Mesenchymal stem cell (in vitro differentiated cells and primary cell): ENCODE measurements around the gene PI4K2B.
"Not testable (repeated sequence)": the region's sequence is repeated elsewhere in the genome, so short reads cannot be mapped to it uniquely, and the experiment has no call there.

ENCODE experiments used
- DNase-seq: peaks from one replicate; pipeline ENCODE4 v3.0.0-alpha.2; 2013
- H2AFZ ChIP-seq: one replicate; pipeline ENCODE4 v1.6.1; 2013; ENCODE audit warnings: low read depth, mild to moderate bottlenecking, control low read depth, inconsistent platforms, low read length, moderate library complexity
- H2AK5ac ChIP-seq: 2 replicates; pipeline ENCODE4 v1.6.1; 2013; ENCODE audit warnings: low read length, moderate library complexity, mild to moderate bottlenecking, inconsistent platforms; ENCODE audit not compliant: severe bottlenecking
- H2BK120ac ChIP-seq: one replicate; pipeline ENCODE4 v1.6.1; 2013; ENCODE audit warnings: low read depth, mild to moderate bottlenecking, inconsistent platforms, low read length, moderate library complexity
- H2BK12ac ChIP-seq, 2 experiments: one replicate each; pipeline ENCODE4 v1.6.1; 2013; ENCODE audit warnings: inconsistent platforms in 2 of 2, low read length in 2 of 2, mild to moderate bottlenecking in 2 of 2, moderate library complexity in 2 of 2, control low read depth in 1 of 2
- H2BK15ac ChIP-seq: one replicate; pipeline ENCODE4 v1.6.1; 2013; ENCODE audit warnings: mild to moderate bottlenecking, low read depth, inconsistent platforms; ENCODE audit not compliant: poor library complexity, severe bottlenecking
- H2BK5ac ChIP-seq: 2 replicates; pipeline ENCODE4 v1.6.1; 2013; ENCODE audit warnings: low read depth, mild to moderate bottlenecking, low read length, control low read depth, inconsistent platforms; ENCODE audit not compliant: poor library complexity, severe bottlenecking
- H3K14ac ChIP-seq, 2 experiments: one replicate each; pipeline ENCODE4 v1.6.1; 2013; ENCODE audit warnings: inconsistent platforms in 2 of 2, low read length in 2 of 2, control low read depth in 1 of 2, mild to moderate bottlenecking in 1 of 2, moderate library complexity in 1 of 2
- H3K18ac ChIP-seq, 2 experiments: one replicate each; pipeline ENCODE4 v1.6.1; 2013; ENCODE audit warnings: inconsistent platforms in 2 of 2, low read length in 2 of 2, control low read depth in 1 of 2, low read depth in 1 of 2, mild to moderate bottlenecking in 1 of 2
- H3K23ac ChIP-seq, 2 experiments: one replicate each; pipeline ENCODE4 v1.6.1; 2013; ENCODE audit warnings: inconsistent platforms in 2 of 2, low read length in 2 of 2, mild to moderate bottlenecking in 2 of 2, moderate library complexity in 2 of 2, control low read depth in 1 of 2
- H3K27ac ChIP-seq: 2 replicates; pipeline ENCODE4 v1.5.1; 2013; ENCODE audit warnings: mild to moderate bottlenecking, moderate library complexity, low read length, control low read depth, inconsistent platforms; ENCODE audit not compliant: poor library complexity, severe bottlenecking
- H3K27me3 ChIP-seq, 2 experiments: 2 replicates each; pipeline versions ENCODE4 v1.6.1 to v1.7.0; 2013; ENCODE audit warnings: low read length in 2 of 2, mild to moderate bottlenecking in 2 of 2, moderate library complexity in 2 of 2, control low read depth in 1 of 2, inconsistent platforms in 1 of 2; ENCODE audit not compliant: control insufficient read depth in 1 of 2, insufficient read depth in 1 of 2
- H3K36me3 ChIP-seq, 2 experiments: 2 replicates each; pipeline versions ENCODE4 v1.6.1 to v1.7.0; 2013; ENCODE audit warnings: low read length in 2 of 2, control low read depth in 1 of 2, inconsistent platforms in 1 of 2, low read depth in 1 of 2, mild to moderate bottlenecking in 1 of 2; ENCODE audit not compliant: insufficient read depth in 2 of 2, control insufficient read depth in 1 of 2
- H3K4ac ChIP-seq, 2 experiments: one replicate each; pipeline ENCODE4 v1.6.1; 2013; ENCODE audit warnings: inconsistent platforms in 2 of 2, low read length in 2 of 2, mild to moderate bottlenecking in 2 of 2, moderate library complexity in 2 of 2, control low read depth in 1 of 2, low read depth in 1 of 2
- H3K4me1 ChIP-seq: 2 replicates; pipeline ENCODE4 v1.6.1; 2013; ENCODE audit warnings: low read depth, low read length, control low read depth; ENCODE audit not compliant: control insufficient read depth, insufficient read depth
- H3K4me2 ChIP-seq: 2 replicates; pipeline ENCODE4 v1.6.1; 2013; ENCODE audit warnings: low read length, mild to moderate bottlenecking, inconsistent platforms; ENCODE audit not compliant: poor library complexity, severe bottlenecking
- H3K4me3 ChIP-seq, 2 experiments: 2 replicates each; pipeline versions ENCODE4 v1.5.1 to v1.7.0; 2013; ENCODE audit warnings: low read length in 2 of 2, mild to moderate bottlenecking in 2 of 2, control low read depth in 1 of 2, low read depth in 1 of 2; ENCODE audit not compliant: insufficient read depth in 1 of 2
- H3K79me1 ChIP-seq: replicated peaks from 2 replicates; pipeline ENCODE4 v1.6.1; 2013; ENCODE audit warnings: mild to moderate bottlenecking, control low read depth, low read length, inconsistent platforms; ENCODE audit not compliant: poor library complexity, severe bottlenecking
- H3K9ac ChIP-seq: 2 replicates; pipeline ENCODE4 v1.7.0; 2013; ENCODE audit warnings: mild to moderate bottlenecking, low read length, moderate library complexity
- H3K9me3 ChIP-seq: 2 replicates; pipeline ENCODE4 v1.7.0; 2013; ENCODE audit warnings: mild to moderate bottlenecking, low read length; ENCODE audit not compliant: control insufficient read depth
- H4K8ac ChIP-seq: one replicate; pipeline ENCODE4 v1.6.1; 2013; ENCODE audit warnings: inconsistent platforms, mild to moderate bottlenecking, low read length, moderate library complexity
- H4K91ac ChIP-seq: one replicate; pipeline ENCODE4 v1.6.1; 2013; ENCODE audit warnings: mild to moderate bottlenecking, low read length, inconsistent platforms
- WGBS: methylation state at CpG from one replicate; pipeline ENCODE4 v1.1.7; 2013; ENCODE audit warnings: mixed read lengths; 5-methylcytosine and 5-hydroxymethylcytosine counted together

Gene PI4K2B

DNA sequence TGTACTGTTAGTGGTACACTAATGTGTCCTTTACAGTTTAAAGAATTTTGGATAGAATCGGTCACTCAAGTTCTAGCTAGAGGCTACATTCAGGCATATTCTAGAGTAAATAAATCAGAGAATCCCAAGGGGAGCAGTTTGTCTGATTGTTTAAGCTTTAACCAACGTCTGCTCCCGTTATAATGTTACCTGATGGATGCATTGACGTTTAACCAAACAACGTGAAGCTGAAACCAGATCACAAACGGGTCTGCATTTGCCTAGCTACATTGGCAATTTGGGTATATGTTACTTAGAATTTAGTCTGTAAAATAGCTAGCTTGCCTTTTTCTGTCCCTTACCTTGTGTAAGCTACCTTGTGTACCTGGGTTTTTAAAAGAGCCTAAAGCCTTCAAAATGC lies 1.6 kb downstream of the PI4K2B start:
- no peaks in the 10 kb centered on the region for H3K27me3 ChIP-seq
- no peaks in the 10 kb centered on the region for H3K4me1 ChIP-seq
- no peak overlapping the region for H3K18ac ChIP-seq
- peaks cover 8% of the 10 kb centered on the region for H3K79me1 ChIP-seq
- no peak for DNase-seq
- no peak overlapping the region for H2BK12ac ChIP-seq
- H4K91ac ChIP-seq: no peak overlapping the region
- H3K9ac ChIP-seq: peak overlapping the region; percentile 93
- H4K8ac ChIP-seq: no peak overlapping the region
- H2BK15ac ChIP-seq: no peak overlapping the region
- H3K36me3 ChIP-seq: no peaks in the 10 kb centered on the region
- no peak overlapping the region for H3K14ac ChIP-seq
- no peak overlapping the region for H3K4me2 ChIP-seq
- no peak overlapping the region for H3K4ac ChIP-seq
- peak overlapping the region in 1 of 2 experiments; percentile 84 for H3K4me3 ChIP-seq
- no peak overlapping the region for H2AFZ ChIP-seq
- 57% methylated on average over 6 of the region's 6 CpGs for WGBS
- H3K27ac ChIP-seq: no peak overlapping the region
- H3K23ac ChIP-seq: no peak overlapping the region
- H3K9me3 ChIP-seq: peaks cover 29% of the 10 kb centered on the region
- no peak overlapping the region for H2BK120ac ChIP-seq
- H2AK5ac ChIP-seq: no peak overlapping the region
- no peak overlapping the region for H2BK5ac ChIP-seq

DNA sequence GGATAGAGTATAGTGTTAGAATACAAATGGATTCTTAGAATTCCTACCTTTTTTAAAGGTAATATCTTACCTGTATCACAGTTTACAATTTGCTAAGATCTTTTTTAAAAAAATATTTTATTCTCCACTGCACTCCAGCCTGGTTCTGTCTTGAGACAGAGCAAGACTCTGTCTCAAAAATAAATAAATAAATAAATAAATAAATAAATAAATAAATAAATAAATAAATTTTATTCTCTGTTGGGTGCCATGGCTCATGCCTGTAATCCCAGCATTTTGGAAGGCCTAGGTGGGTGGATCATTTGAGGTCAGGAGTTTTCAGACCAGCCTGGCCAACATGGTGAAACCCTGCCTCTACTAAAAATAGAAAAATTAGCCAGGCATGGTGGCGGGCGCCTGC lies 2.2 kb downstream of the PI4K2B start:
- DNase-seq, H4K8ac ChIP-seq, H2AK5ac ChIP-seq, H3K18ac ChIP-seq, H3K4me1 ChIP-seq, H2BK120ac ChIP-seq, H4K91ac ChIP-seq, H2BK12ac ChIP-seq, H3K27me3 ChIP-seq, H3K27ac ChIP-seq, H3K4me2 ChIP-seq, H2BK5ac ChIP-seq, H3K79me1 ChIP-seq, H2AFZ ChIP-seq, H3K23ac ChIP-seq, H2BK15ac ChIP-seq, H3K4ac ChIP-seq, H3K36me3 ChIP-seq, H3K14ac ChIP-seq: not testable (repeated sequence)
- Histone ChIP-seq H3K9ac (peak overlapping the region; percentile 93), H3K9me3 (peaks cover 23% of the 10 kb centered on the region), H3K4me3 (peak overlapping the region in 1 of 2 experiments; percentile 84)
- WGBS: 100% methylated on average over 2 of the region's 2 CpGs

DNA sequence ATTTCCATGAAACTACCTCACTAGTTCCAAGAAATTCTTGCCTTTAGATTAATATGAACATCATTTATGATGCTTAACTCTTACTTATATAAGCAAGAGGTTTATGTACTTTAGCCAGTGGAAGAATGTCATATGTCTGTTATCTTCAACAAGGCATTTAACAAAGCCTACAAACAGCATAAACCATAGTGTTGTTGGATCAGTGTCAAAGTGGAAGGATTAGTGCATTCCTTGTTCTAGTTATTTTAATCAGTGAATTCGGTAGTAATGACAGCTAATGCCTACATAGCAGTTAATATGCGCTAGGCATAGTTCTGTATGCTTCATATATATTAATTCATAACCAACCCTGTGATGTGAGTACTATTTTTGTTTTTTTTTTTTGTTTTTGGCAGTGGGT lies 3.1 kb downstream of the PI4K2B start:
- Histone ChIP-seq H2BK120ac (no peak overlapping the region), H2AFZ (no peak overlapping the region), H3K9me3 (peaks cover 15% of the 10 kb centered on the region), H3K36me3 (no peaks in the 10 kb centered on the region), H3K23ac (no peak overlapping the region), H4K8ac (no peak overlapping the region), H2BK5ac (no peak overlapping the region), H3K4me3 (peak overlapping the region in 1 of 2 experiments; percentile 49), H3K27me3 (no peaks in the 10 kb centered on the region), H3K4ac (no peak overlapping the region), H3K4me1 (no peaks in the 10 kb centered on the region), H3K9ac (peak overlapping the region; percentile 9), H4K91ac (no peak overlapping the region), H3K79me1 (peaks cover 8% of the 10 kb centered on the region), H3K14ac (no peak overlapping the region), H2BK12ac (no peak overlapping the region), H3K4me2 (no peak overlapping the region), H3K18ac (no peak overlapping the region), H3K27ac (no peak overlapping the region), H2BK15ac (no peak overlapping the region), H2AK5ac (no peak overlapping the region)
- no CpG with 5 or more reads among the region's 2 CpGs for WGBS
- no peak for DNase-seq

DNA sequence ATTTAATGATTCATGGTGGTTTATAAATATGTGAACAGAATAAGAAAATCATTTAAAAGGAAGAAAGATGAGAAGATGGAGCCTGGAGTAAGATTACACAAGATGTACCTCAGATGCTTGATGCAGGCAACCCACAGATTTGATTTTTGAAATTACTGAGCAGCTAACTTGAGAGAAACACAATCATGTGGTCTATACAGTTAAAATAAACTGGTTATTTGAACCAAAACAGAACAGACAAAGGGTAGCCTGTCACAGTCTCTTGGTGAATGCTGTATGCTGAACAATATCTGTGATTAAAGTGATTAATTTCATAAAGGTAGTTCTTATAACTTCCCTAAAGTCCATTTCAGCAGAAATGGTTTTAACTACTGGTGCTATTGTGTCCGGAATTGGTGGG lies 4.2 kb downstream of the PI4K2B start:
- no peak overlapping the region for H3K4ac ChIP-seq
- H4K8ac ChIP-seq: no peak overlapping the region
- H3K14ac ChIP-seq: no peak overlapping the region
- H2AK5ac ChIP-seq: no peak overlapping the region
- H4K91ac ChIP-seq: no peak overlapping the region
- DNase-seq: no peak
- no peak overlapping the region for H3K4me2 ChIP-seq
- H3K4me1 ChIP-seq: no peaks in the 10 kb centered on the region
- no peak overlapping the region for H2BK12ac ChIP-seq
- no peak overlapping the region for H3K9ac ChIP-seq
- no peak overlapping the region for H3K4me3 ChIP-seq
- H3K79me1 ChIP-seq: peaks cover 8% of the 10 kb centered on the region
- no peak overlapping the region for H2AFZ ChIP-seq
- WGBS: 100% methylated on average over 1 of the region's 1 CpG
- no peak overlapping the region for H3K23ac ChIP-seq
- no peak overlapping the region for H3K18ac ChIP-seq
- H3K36me3 ChIP-seq: no peaks in the 10 kb centered on the region
- H3K27me3 ChIP-seq: no peaks in the 10 kb centered on the region
- peaks cover 5% of the 10 kb centered on the region for H3K9me3 ChIP-seq
- no peak overlapping the region for H3K27ac ChIP-seq
- H2BK15ac ChIP-seq: no peak overlapping the region
- no peak overlapping the region for H2BK5ac ChIP-seq
- no peak overlapping the region for H2BK120ac ChIP-seq
